MV-4-11 (cell line): Measurements from ENCODE around the gene CBFA2T2.
"Not testable (repeated sequence)": the region's sequence is repeated elsewhere in the genome, so short reads cannot be mapped to it uniquely, and the experiment has no call there.

Experiments used
- DNase-seq: peaks from one replicate; lab custom pipeline; 2025; lab: John Stamatoyannopoulos, UW

The CBFA2T2 gene

GRCh38 chr20:33624399-33624798 lies 134.5 kb downstream of the CBFA2T2 start:
- no peak for DNase-seq

GRCh38 chr20:33626190-33626589 lies 136.3 kb downstream of the CBFA2T2 start:
- no peak for DNase-seq

- DNase-seq: no peak
These were observed 137.8 kb downstream of the CBFA2T2 start for GRCh38 chr20:33627577-33628216.

- no peak for DNase-seq
These were observed 139.6 kb downstream of the CBFA2T2 start for GRCh38 chr20:33629533-33629932.

- no peak for DNase-seq
These were observed 140.1 kb downstream of the CBFA2T2 start for GRCh38 chr20:33629979-33630378.

- DNase-seq: no peak
These were observed 140.6 kb downstream of the CBFA2T2 start for GRCh38 chr20:33630507-33630906.

- DNase-seq: not testable (repeated sequence)
These were observed 142.0 kb downstream of the CBFA2T2 start for GRCh38 chr20:33631910-33632309.

- no peak for DNase-seq
These were observed 145.4 kb downstream of the CBFA2T2 start for GRCh38 chr20:33635341-33635740.

- DNase-seq: no peak
These were observed 146.9 kb downstream of the CBFA2T2 start for GRCh38 chr20:33636776-33637175.

GRCh38 chr20:33640287-33640686 lies 150.4 kb downstream of the CBFA2T2 start:
- DNase-seq: peak; percentile 41

GRCh38 chr20:33644313-33645071 lies 154.6 kb downstream of the CBFA2T2 start:
- DNase-seq: no peak

- no peak for DNase-seq
These were observed 155.1 kb downstream of the CBFA2T2 start for GRCh38 chr20:33645072-33645358.

GRCh38 chr20:33645396-33645795 lies 155.5 kb downstream of the CBFA2T2 start:
- no peak for DNase-seq

GRCh38 chr20:33646191-33646590 lies 156.3 kb downstream of the CBFA2T2 start:
- no peak for DNase-seq

- DNase-seq: not testable (repeated sequence)
These were observed 157.2 kb downstream of the CBFA2T2 start for GRCh38 chr20:33646959-33647602.

- peak; percentile 50 for DNase-seq
These were observed 157.9 kb downstream of the CBFA2T2 start for GRCh38 chr20:33647603-33648395.

GRCh38 chr20:33648396-33649004 lies 158.6 kb downstream of the CBFA2T2 start:
- DNase-seq: no peak

GRCh38 chr20:33649201-33649681 lies 159.3 kb downstream of the CBFA2T2 start:
- DNase-seq: no peak

- DNase-seq: no peak
These were observed 160.3 kb downstream of the CBFA2T2 start for GRCh38 chr20:33650111-33650752.

GRCh38 chr20:33650753-33651561 lies 161.1 kb downstream of the CBFA2T2 start:
- DNase-seq: no peak
